GM23338 (cell line): ENCODE data around the gene SYK.
"Not testable (repeated sequence)": the region's sequence is repeated elsewhere in the genome, so short reads cannot be mapped to it uniquely, and the experiment has no call there.

Source experiments
- CTCF ChIP-seq, 2 experiments: fragments of 200-600 bp in 1 of 2; sonication (generic) in 1 of 2; conservative IDR thresholded peaks; 2 replicates each; pipeline versions ENCODE4 v1.5.1 to v1.6.1; 2016 to 2017; ENCODE audit warnings: antibody characterized with exemption in 2 of 2, low read depth in 2 of 2, mild to moderate bottlenecking in 2 of 2, moderate library complexity in 1 of 2
- ETS1 ChIP-seq: IDR thresholded peaks from 2 replicates; pipeline ENCODE4 v1.6.1; 2016; ENCODE audit warnings: antibody characterized with exemption
- EZH2 ChIP-seq: fragments of 200-600 bp; sonication (generic); IDR thresholded peaks from one replicate; pipeline ENCODE4 v1.8.0; 2017; ENCODE audit warnings: antibody characterized with exemption, mild to moderate bottlenecking, low read depth; ENCODE audit not compliant: unreplicated experiment
- JUNB ChIP-seq: IDR thresholded peaks from one replicate; pipeline ENCODE4 v1.6.1; 2016; ENCODE audit warnings: antibody characterized with exemption; ENCODE audit not compliant: unreplicated experiment
- NANOG ChIP-seq: IDR thresholded peaks from 2 replicates; pipeline ENCODE4 v1.6.1; 2016; ENCODE audit warnings: antibody characterized with exemption, borderline replicate concordance

GRCh38 chr9:90793024-90793423 lies 8.6 kb upstream of the SYK start:
- TF ChIP-seq EZH2; CTCF (conservative IDR thresholded peaks at IDR 0.05; ENCODE audit: low read depth in 2 of 2); JUNB; NANOG; ETS1: not testable (repeated sequence)
